CD4-positive, alpha-beta T cell treated with Interleukin-6 for 4 hours (primary cell): ENCODE measurements around the gene RPGR.

Experiments
- DNase-seq: peaks from one replicate; pipeline ENCODE4 v3.0.0-alpha.2; 2020; ENCODE audit warnings: mixed read lengths

RPGR gene

GRCh38 chrX:38326086-38326485 is 1.2 kb downstream of the RPGR start:
- DNase-seq, result no peak

GRCh38 chrX:38320819-38321218 is 6.5 kb downstream of the RPGR start:
- DNase-seq, result no peak

GRCh38 chrX:38318606-38319005 is 8.7 kb downstream of the RPGR start:
- no peak for DNase-seq

GRCh38 chrX:38318196-38318595 is 9.1 kb downstream of the RPGR start:
- DNase-seq, result no peak

GRCh38 chrX:38315186-38315585 is 12.1 kb downstream of the RPGR start:
- DNase-seq, result no peak

- DNase-seq, result no peak
Observed at GRCh38 chrX:38313190-38313589, 14.1 kb downstream of the RPGR start.

- DNase-seq, result no peak
Observed at GRCh38 chrX:38312436-38312835, 14.9 kb downstream of the RPGR start.

- no peak for DNase-seq
Observed at GRCh38 chrX:38311743-38312142, 15.6 kb downstream of the RPGR start.

- DNase-seq, result no peak
Observed at GRCh38 chrX:38305971-38306370, 21.3 kb downstream of the RPGR start.

- no peak for DNase-seq
Observed at GRCh38 chrX:38304010-38304409, 23.3 kb downstream of the RPGR start.

- DNase-seq, result no peak
Observed at GRCh38 chrX:38293741-38294140, 33.6 kb downstream of the RPGR start.

- no peak for DNase-seq
Observed at GRCh38 chrX:38287674-38288073, 39.6 kb downstream of the RPGR start.

GRCh38 chrX:38285649-38286048 is 41.7 kb downstream of the RPGR start:
- no peak for DNase-seq

- no peak for DNase-seq
Observed at GRCh38 chrX:38282049-38282448, 45.3 kb downstream of the RPGR start.

GRCh38 chrX:38279188-38279587 is 48.1 kb downstream of the RPGR start:
- no peak for DNase-seq

GRCh38 chrX:38278682-38279081 is 48.6 kb downstream of the RPGR start:
- no peak for DNase-seq

- DNase-seq, result no peak
Observed at GRCh38 chrX:38277802-38278201, 49.5 kb downstream of the RPGR start.

GRCh38 chrX:38277136-38277535 is 50.2 kb downstream of the RPGR start:
- DNase-seq, result no peak

GRCh38 chrX:38276089-38276488 is 51.2 kb downstream of the RPGR start:
- DNase-seq, result no peak

GRCh38 chrX:38275615-38276014 is 51.7 kb downstream of the RPGR start:
- DNase-seq, result no peak

GRCh38 chrX:38273453-38273852 is 53.9 kb downstream of the RPGR start:
- no peak for DNase-seq

GRCh38 chrX:38271154-38271716 is 56.1 kb downstream of the RPGR start:
- no peak for DNase-seq

- no peak for DNase-seq
Observed at GRCh38 chrX:38268011-38268410, 59.3 kb downstream of the RPGR start.

- no peak for DNase-seq
Observed at GRCh38 chrX:38262715-38263620, 64.3 kb downstream of the RPGR start.

- no peak for DNase-seq
Observed at GRCh38 chrX:38260231-38260630, 67.1 kb downstream of the RPGR start.
